ENCODE results near the gene ABCD3. TPM values are rescaled to one million over a fixed set of nuclear protein-coding genes. Genes with fewer than 3 reads are reported as not detected.

Gene ABCD3
- total and polyA plus RNA-seq, 2 donors from 2014 or later: 43.2 to 65.1 TPM

GRCh38 chr1:94515296-94515947 lies 97.2 kb downstream of the ABCD3 start:
- no peaks in the 10 kb centered on the region for H3K4me1 ChIP-seq (ENCODE audit: control insufficient read depth in 2 of 3, insufficient read depth in 2 of 3, low read depth in 1 of 3, low read length in 3 of 3)
- H3K9ac ChIP-seq (ENCODE audit: low read length in 3 of 3): no peak overlapping the region
- no peaks in the 10 kb centered on the region for H3K9me3 ChIP-seq (ENCODE audit: control insufficient read depth in 2 of 3, insufficient read depth in 1 of 3, low read length in 3 of 3)
- H3K27ac ChIP-seq (ENCODE audit: low read depth in 2 of 2, low read length in 2 of 2): no peak overlapping the region
- intact Hi-C loops (cut with DNase I): no loop called here
- H3K36me3 ChIP-seq (ENCODE audit: control insufficient read depth in 2 of 3, insufficient read depth in 3 of 3, low read length in 3 of 3): peaks cover 0 to 6% (median 0%) of the 10 kb centered on the region in 3 donors
- DNase-seq: no peak
- TF ChIP-seq CTCF (IDR thresholded peaks at IDR 0.05; ENCODE audit: borderline replicate concordance, extremely low read depth, insufficient read depth): no peak
- no peak overlapping the region for H3K4me3 ChIP-seq (ENCODE audit: low read length in 3 of 3)
- no peaks in the 10 kb centered on the region for H3K27me3 ChIP-seq (ENCODE audit: control insufficient read depth, insufficient read depth, low read length)
- no peak for FAIRE-seq

- no peaks in the 10 kb centered on the region for H3K9me3 ChIP-seq (ENCODE audit: control insufficient read depth in 2 of 3, insufficient read depth in 1 of 3, low read length in 3 of 3)
- H3K9ac ChIP-seq (ENCODE audit: low read length in 3 of 3): no peak overlapping the region
- intact Hi-C loops (cut with DNase I): no loop called here
- FAIRE-seq (no peak), DNase-seq (no peak)
- H3K27me3 ChIP-seq (ENCODE audit: control insufficient read depth, insufficient read depth, low read length): no peaks in the 10 kb centered on the region
- no peak overlapping the region for H3K27ac ChIP-seq (ENCODE audit: low read depth in 2 of 2, low read length in 2 of 2)
- H3K36me3 ChIP-seq (ENCODE audit: control insufficient read depth in 2 of 3, insufficient read depth in 3 of 3, low read length in 3 of 3): peaks cover 0 to 3% (median 0%) of the 10 kb centered on the region in 3 donors
- no peaks in the 10 kb centered on the region for H3K4me1 ChIP-seq (ENCODE audit: control insufficient read depth in 2 of 3, insufficient read depth in 2 of 3, low read depth in 1 of 3, low read length in 3 of 3)
- TF ChIP-seq CTCF (IDR thresholded peaks at IDR 0.05; ENCODE audit: borderline replicate concordance, extremely low read depth, insufficient read depth): no peak
- no peak overlapping the region for H3K4me3 ChIP-seq (ENCODE audit: low read length in 3 of 3)
These were observed 101.2 kb downstream of the ABCD3 start for GRCh38 chr1:94519351-94519750.

- Histone ChIP-seq H3K4me1 (ENCODE audit: control insufficient read depth in 2 of 3, insufficient read depth in 2 of 3, low read depth in 1 of 3, low read length in 3 of 3) (peaks cover 0 to under 1% (median 0%) of the 10 kb centered on the region in 3 donors), H3K27me3 (ENCODE audit: control insufficient read depth, insufficient read depth, low read length) (no peaks in the 10 kb centered on the region), H3K27ac (ENCODE audit: low read depth in 2 of 2, low read length in 2 of 2) (no peak overlapping the region), H3K36me3 (ENCODE audit: control insufficient read depth in 2 of 3, insufficient read depth in 3 of 3, low read length in 3 of 3) (peaks cover 0 to 3% (median 0%) of the 10 kb centered on the region in 3 donors), H3K9me3 (ENCODE audit: control insufficient read depth in 2 of 3, insufficient read depth in 1 of 3, low read length in 3 of 3) (no peaks in the 10 kb centered on the region), H3K4me3 (ENCODE audit: low read length in 3 of 3) (no peak overlapping the region), H3K9ac (ENCODE audit: low read length in 3 of 3) (no peak overlapping the region)
- DNase-seq: peak in 3 of 5 donors; percentile 26 to 87 (median 68)
- intact Hi-C loops (cut with DNase I): loop anchor here (10.0 kb wide), 1 partner anchor 282 kb away; no protein-coding TSS in a partner anchor
- peak; percentile 57 for TF ChIP-seq CTCF (IDR thresholded peaks at IDR 0.05; ENCODE audit: borderline replicate concordance, extremely low read depth, insufficient read depth)
- FAIRE-seq: no peak
These were observed 104.1 kb downstream of the ABCD3 start for GRCh38 chr1:94522304-94522703.
